ENCODE measurements around the gene EFNA5. TPM values are rescaled to one million over a fixed set of nuclear protein-coding genes. Genes with fewer than 3 reads are reported as not detected.

Gene EFNA5
- total RNA-seq, 4 donors from 2014 or later: 2.8 to 5.7 (median 3.7) TPM

- TF ChIP-seq CTCF (IDR thresholded peaks at IDR 0.05) (no peak), POLR2A (IDR thresholded peaks at IDR 0.05; ENCODE audit: low read depth) (no peak), POLR2AphosphoS5 (IDR thresholded peaks at IDR 0.05) (no peak), EP300 (IDR thresholded peaks at IDR 0.05) (no peak)
- Histone ChIP-seq H3K27me3 (no peaks in the 10 kb centered on the region), H3K4me1 (peaks cover 0 to 3% (median 0%) of the 10 kb centered on the region in 4 donors), H3K4me3 (no peak overlapping the region), H3K9me3 (no peaks in the 10 kb centered on the region), H3K27ac (replicated peaks in 1 of 4) (no peak overlapping the region), H3K36me3 (no peaks in the 10 kb centered on the region)
- WGBS: 95% methylated on average over 10 of the region's 10 CpGs
- intact Hi-C loops (cut with DNase I): no loop called here
- no peak for DNase-seq (ENCODE audit: extremely low spot score)
These were observed 66.4 kb downstream of the EFNA5 start for GRCh38 chr5:107604146-107604910.

- no peaks in the 10 kb centered on the region for H3K27me3 ChIP-seq
- no peak overlapping the region for H3K27ac ChIP-seq (replicated peaks in 1 of 4)
- intact Hi-C loops (cut with DNase I): no loop called here
- H3K4me3 ChIP-seq: no peak overlapping the region
- no peak for TF ChIP-seq POLR2A (IDR thresholded peaks at IDR 0.05; ENCODE audit: low read depth)
- TF ChIP-seq EP300 (IDR thresholded peaks at IDR 0.05): no peak
- TF ChIP-seq CTCF (IDR thresholded peaks at IDR 0.05): no peak
- TF ChIP-seq POLR2AphosphoS5 (IDR thresholded peaks at IDR 0.05): no peak
- H3K9me3 ChIP-seq: no peaks in the 10 kb centered on the region
- DNase-seq (ENCODE audit: extremely low spot score): no peak
- H3K4me1 ChIP-seq: peaks cover 0 to 3% (median 0%) of the 10 kb centered on the region in 4 donors
- no peaks in the 10 kb centered on the region for H3K36me3 ChIP-seq
- WGBS: 92% methylated on average over 6 of the region's 6 CpGs
These were observed 67.4 kb downstream of the EFNA5 start for GRCh38 chr5:107603349-107603748.

GRCh38 chr5:107602896-107603295 is 67.8 kb downstream of the EFNA5 start:
- no peaks in the 10 kb centered on the region for H3K27me3 ChIP-seq
- DNase-seq (ENCODE audit: extremely low spot score): no peak
- no peak for TF ChIP-seq EP300 (IDR thresholded peaks at IDR 0.05)
- TF ChIP-seq CTCF (IDR thresholded peaks at IDR 0.05): no peak
- no peak for TF ChIP-seq POLR2AphosphoS5 (IDR thresholded peaks at IDR 0.05)
- TF ChIP-seq POLR2A (IDR thresholded peaks at IDR 0.05; ENCODE audit: low read depth): no peak
- H3K4me3 ChIP-seq: peak overlapping the region in 1 of 4 donors; percentile 21
- no peaks in the 10 kb centered on the region for H3K9me3 ChIP-seq
- no peaks in the 10 kb centered on the region for H3K36me3 ChIP-seq
- 89% methylated on average over 5 of the region's 5 CpGs for WGBS
- peaks cover 0 to 3% (median 0%) of the 10 kb centered on the region in 4 donors for H3K4me1 ChIP-seq
- intact Hi-C loops (cut with DNase I): no loop called here
- peak overlapping the region in 1 of 4 donors; percentile 8 for H3K27ac ChIP-seq (replicated peaks in 1 of 4)

- no peak for DNase-seq (ENCODE audit: extremely low spot score)
- WGBS: 91% methylated on average over 6 of the region's 6 CpGs
- peaks cover 0 to 3% (median 0%) of the 10 kb centered on the region in 4 donors for H3K4me1 ChIP-seq
- H3K4me3 ChIP-seq: no peak overlapping the region
- intact Hi-C loops (cut with DNase I): no loop called here
- H3K9me3 ChIP-seq: no peaks in the 10 kb centered on the region
- H3K27me3 ChIP-seq: no peaks in the 10 kb centered on the region
- H3K27ac ChIP-seq (replicated peaks in 1 of 4): no peak overlapping the region
- no peak for TF ChIP-seq CTCF (IDR thresholded peaks at IDR 0.05)
- no peaks in the 10 kb centered on the region for H3K36me3 ChIP-seq
These were observed 69.7 kb downstream of the EFNA5 start for GRCh38 chr5:107601076-107601475.

- no peak overlapping the region for H3K27ac ChIP-seq (replicated peaks in 1 of 4)
- H3K36me3 ChIP-seq: no peaks in the 10 kb centered on the region
- peaks cover 0 to 3% (median 0%) of the 10 kb centered on the region in 4 donors for H3K4me1 ChIP-seq
- H3K4me3 ChIP-seq: no peak overlapping the region
- intact Hi-C loops (cut with DNase I): no loop called here
- H3K27me3 ChIP-seq: no peaks in the 10 kb centered on the region
- 71% methylated on average over 4 of the region's 4 CpGs for WGBS
- H3K9me3 ChIP-seq: no peaks in the 10 kb centered on the region
- TF ChIP-seq EP300 (IDR thresholded peaks at IDR 0.05) (no peak), CTCF (IDR thresholded peaks at IDR 0.05) (no peak), POLR2A (IDR thresholded peaks at IDR 0.05; ENCODE audit: low read depth) (no peak), POLR2AphosphoS5 (IDR thresholded peaks at IDR 0.05) (no peak)
- DNase-seq (ENCODE audit: extremely low spot score): no peak
These were observed 71.8 kb downstream of the EFNA5 start for GRCh38 chr5:107598958-107599357.
